GM19463 (cell line): ENCODE data around the gene ZBTB47.

Experiments used
- ATAC-seq: cut with Tn5 transposase; IDR thresholded peaks from one replicate; pipeline ENCODE4 v1.9.1; 2021; ENCODE audit warnings: mild to moderate bottlenecking, moderate library complexity; ENCODE audit not compliant: unreplicated experiment

The ZBTB47 gene

DNA sequence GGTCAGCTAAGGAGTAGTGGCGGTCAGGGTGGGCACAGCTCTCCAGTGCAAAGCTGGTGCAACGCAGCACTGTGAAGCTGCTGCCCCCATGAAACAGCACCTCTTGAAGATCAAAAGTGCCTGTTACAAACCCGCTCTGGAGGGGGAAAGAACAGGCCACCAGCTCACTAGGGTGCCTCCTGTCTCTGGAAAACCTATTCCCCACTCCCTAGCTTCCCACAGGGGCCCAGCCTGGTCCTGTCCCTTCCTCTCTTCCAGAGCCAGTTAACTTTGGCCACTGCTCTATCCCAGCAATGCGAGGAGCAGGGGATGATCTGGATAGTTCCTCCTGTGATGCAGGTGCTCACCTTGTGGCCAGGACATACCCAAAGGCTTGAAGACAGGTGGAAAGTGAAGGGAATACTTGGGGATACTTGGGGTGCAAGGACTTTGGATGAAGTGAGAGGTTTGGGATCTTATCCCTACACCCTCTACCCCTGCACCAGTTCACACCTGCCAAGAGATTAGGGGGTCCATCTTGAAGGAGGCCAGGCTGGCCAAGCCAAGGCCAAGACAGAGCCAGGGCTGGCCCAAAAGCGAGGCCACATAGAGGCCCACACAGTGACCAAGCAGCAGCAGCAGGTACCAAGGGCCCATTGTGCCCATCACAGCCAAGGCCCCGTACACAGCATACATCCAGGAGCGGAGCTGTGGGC, 44.9 kb downstream of the ZBTB47 start:
- no peak for ATAC-seq

DNA sequence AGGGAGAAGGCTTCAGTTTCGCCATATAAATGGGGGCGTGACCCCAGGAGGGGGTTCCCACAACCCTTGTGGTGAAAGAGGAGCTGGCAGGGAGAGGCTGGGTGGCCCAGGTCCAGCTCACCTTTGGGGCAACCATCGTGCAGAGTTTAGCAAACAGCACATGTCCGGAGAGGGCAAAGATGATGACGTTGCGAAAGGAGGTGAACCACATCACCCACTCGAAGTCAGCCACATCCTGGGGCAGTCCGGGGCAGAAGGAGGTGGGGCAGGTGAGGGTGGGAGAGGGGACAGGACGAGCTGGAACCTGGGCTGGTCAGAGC, 45.4 kb downstream of the ZBTB47 start:
- no peak for ATAC-seq

DNA sequence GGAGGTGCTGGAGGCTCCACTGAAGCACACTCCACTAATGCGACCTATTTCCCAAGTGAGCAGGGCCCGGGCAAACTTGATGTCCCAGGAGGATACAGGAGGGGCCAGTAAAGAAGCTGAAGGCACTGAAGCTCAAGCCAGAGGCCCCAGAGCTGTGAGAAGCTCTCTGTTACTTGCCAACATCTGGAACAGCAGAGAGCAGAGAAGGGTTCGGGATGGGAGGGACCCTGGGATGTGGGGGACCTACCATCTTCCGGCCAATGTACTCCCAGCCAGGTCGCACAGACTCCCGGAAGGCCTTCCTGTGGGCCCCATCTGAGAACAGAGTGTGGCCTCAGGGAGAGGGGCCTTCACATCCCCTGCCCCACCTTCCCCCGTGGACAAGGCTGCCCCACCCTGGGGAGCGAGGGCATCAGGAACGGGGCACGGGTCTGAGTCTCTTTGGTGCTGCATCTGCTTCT, 46.0 kb downstream of the ZBTB47 start:
- no peak for ATAC-seq

DNA sequence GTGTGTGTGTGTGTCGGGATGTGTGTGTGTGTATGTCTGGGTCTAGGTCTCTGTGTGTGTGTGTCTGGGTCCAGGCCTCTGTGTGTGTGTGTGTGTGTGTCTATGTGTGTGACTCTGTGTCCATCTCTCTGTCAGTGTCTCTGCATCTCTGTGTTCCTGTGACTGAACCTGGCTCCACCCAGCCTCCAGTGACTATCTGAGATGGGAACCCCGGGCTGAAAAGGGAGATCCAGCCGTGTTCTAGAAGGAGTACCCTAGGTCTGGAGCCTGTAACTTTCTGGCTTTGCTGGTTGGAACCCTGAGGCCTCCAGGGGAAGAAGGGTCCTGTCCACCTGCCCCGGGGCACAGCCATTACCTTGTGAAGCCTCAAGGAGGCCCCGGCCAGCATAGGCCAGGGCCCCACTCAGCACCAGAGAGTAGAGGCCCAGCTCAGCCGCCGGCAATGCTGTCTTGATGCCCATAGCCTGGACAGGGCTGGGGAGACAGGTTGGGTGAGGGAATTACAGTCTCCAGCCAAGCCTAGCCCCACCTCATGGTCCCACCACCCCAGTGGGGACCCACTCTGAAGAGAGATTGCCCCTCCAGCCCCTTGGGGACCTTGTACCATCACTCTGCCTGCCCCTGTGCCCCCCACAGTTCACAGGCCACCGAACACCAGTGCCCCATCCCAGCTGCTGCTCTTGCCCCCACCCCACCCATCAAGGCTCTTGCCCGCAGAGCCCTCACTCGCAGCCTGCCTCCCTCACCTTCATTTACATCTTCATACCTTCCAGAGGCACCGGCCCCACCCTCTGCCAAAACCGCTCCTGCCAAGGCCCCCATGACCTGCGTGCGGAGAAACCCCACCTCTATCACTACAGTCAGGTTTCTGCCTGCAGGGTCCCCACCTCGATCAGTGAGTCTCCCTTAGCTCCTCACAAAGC, 47.1 kb downstream of the ZBTB47 start:
- no peak for ATAC-seq

DNA sequence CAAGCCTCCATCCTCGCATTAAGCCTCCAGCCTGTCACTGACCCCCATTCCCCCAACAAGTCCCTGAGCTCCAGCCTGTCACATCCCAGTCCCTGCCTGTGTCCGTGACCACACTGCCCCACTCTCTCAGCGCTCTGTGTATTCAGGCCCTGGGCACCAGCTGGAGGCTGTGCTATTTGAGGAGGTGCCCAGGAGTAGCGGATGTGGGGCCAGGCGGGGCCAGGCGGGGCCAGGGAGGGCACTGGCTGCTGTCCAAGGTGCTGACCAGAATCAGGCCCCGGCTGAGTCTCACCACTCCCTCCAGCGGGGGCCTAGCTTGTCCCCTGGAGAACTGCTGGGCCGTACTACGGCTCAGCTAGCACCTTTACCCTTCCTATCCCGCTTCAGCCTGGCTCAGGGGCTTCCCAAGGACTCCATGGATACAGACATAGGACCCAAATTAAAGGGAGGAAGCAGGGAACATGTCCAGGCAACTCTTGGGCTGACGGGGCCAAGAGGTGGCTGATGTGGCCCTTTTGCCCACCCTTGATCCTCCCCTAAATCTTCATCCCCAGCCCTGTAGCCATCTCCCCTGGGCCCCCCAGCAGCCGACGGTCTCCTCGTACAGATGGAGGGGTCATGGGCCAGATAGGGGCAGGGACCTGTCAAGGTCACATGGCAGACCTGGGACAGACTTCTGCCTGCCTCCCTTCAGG, 48.0 kb downstream of the ZBTB47 start:
- ATAC-seq = peak; percentile 41

DNA sequence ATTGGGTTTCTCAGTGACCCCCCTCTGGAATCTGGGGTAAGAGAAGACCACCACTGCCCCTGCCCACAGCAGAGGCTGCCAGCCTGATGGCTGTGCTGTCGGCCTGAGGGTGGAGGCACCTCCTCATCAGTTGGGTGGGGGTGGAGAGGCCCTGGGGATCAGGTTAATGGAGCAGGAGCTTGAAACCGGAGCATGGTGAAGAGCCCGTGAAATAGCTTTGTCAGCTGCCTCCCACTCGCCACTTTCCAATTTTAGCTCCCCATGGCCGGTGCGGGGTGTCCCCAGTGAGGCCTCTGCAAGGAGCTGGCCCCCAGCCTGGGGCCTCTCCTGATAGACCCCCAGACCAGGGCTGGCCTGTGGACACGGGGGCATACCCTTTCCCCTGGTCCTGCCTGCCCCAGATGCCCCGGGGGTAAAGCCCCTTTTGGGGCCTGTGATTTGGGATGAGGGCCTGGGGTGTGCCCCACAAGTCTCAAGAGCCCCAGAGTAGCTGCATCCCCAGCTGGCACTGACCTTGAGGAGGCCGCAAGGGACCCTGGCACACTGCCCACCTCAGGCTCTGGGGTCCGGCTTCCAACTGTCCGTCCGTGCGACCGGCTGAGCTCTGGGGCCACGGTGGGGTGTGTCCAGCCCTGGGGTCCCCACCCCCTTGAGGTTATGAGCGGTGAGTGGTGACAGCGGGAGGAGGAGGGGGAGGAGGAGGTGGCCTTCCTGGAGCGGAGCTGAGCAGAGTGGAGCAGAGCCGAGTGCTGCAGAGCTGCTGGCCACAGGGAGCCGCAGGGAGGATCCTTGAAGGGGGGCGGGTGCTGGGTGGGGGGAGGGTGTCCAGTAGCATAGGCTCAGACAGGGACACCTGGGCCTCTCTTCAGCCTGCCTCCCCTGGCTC, 48.8 kb downstream of the ZBTB47 start, which contains the start of gene HHATL:
TSS of gene HHATL (minus strand) at position 733 of the 886 bp plus-strand sequence. CDS start 1,972 bp downstream, outside the sequence.
- no peak for ATAC-seq

DNA sequence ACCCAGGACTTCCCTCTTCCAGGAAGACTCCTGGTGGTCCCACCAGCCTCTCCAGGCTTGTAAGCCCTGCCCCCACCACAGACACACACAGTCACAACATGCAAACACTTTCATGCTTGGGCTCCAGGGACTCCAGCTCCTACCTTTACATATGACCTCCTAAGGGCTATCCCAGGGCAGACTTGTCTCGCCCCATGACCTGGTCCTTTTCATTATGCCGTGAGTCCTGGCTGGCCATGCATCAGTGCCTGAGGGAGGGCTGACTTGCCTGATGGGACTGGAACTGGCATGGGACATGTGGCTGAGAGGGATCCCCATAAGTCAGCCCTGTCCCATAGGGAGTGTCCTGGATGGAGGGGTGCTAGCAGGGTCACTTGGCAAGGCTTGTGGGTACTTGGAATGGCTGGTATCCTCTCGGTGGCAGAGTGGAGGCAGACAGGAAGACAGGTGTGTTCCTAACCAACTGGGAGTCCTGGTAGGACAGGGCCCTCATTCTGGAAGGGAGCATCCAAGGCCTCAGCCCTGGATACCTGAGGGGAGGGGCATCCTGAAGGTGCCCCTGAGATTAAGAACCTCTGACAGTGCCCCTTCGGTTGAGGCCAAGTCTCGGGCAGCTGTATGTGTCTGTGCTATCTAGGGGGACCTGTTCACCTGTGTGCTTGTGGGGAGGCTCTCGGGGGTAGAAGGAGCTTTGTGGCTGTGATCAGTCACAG, 49.6 kb downstream of the ZBTB47 start:
- no peak for ATAC-seq

DNA sequence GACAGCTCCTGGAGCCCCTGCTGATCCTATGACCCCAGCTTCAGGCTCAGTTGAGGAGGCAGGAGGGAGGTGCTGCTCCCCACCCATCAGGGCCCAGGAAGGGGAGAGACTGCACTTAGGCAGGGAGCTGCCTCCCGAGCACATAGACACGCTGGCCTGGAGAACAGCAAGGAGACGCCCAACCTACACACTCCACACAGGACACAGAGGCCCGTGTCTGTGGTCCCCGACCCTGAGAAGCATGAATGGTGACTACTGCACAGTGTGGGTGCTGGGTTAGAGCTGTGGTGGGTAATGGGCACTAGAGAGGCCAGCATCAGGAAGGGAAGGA, 50.2 kb downstream of the ZBTB47 start:
- ATAC-seq = no peak

DNA sequence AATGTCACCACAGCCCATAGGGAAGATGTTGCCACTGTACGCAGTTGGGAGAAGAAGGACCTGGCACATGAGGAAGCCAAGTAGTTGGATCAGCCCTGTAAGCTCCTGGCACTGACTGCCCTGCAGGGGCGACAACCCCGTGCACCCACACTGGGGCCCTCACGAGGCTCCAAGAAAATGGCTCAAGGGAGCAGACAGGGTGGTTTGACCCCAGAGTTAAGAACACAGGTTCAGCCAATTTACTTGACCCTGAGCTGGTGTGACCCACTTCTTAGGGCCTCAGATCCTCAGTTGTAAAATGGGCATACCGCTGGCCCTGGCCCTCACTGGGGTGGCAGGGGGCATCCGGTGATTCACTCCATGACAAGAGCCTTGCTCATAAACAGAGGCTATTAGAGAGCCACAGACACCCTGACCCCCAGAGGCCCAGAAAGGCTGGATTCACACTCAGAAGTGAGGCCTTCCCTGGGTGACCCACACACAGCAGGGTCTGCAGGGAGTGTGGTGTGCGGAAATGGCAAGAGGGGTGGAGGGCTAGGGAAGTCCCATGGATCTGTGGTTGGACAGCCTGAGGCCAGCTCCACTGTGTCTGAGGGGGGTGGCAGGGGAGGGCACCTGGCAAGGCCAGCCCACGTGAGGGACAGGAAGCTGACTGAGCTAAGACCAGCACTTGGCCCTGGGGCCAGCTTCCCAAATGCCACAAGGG, 50.8 kb downstream of the ZBTB47 start:
- ATAC-seq = no peak

DNA sequence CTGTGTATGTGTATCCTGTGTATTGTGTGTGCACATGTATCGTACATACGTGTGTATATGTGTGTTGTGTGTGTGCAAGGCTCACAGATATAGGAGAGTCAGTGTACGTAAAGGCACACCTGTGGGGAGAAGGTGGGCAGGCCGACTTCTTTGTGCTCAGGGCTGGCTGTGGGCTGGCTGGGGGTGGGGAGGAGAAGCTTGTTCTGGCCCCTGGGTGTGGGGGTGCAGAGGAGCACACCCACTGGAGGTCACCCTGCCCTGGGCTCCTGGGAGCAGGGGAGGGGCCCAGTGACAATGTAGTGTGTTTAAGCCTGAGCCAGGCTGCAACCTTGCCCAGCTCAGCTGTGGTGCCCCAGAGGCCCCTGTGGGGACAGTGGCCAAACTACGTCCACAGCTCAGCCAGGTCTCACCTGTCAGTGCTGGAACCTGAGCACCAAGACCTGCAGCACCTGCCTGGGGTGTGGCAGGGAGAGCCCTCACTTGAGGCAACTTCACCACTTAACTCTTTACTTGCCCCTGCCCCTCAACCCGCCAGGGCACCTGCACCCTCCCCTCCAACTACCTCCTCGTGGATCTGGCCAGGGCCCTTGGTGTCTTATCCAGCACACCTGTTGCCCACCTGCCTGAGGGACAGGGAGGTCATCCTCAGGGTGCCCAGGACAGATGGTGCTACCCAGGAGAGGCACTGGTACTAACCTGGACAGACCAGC, 51.7 kb downstream of the ZBTB47 start:
- no peak for ATAC-seq

DNA sequence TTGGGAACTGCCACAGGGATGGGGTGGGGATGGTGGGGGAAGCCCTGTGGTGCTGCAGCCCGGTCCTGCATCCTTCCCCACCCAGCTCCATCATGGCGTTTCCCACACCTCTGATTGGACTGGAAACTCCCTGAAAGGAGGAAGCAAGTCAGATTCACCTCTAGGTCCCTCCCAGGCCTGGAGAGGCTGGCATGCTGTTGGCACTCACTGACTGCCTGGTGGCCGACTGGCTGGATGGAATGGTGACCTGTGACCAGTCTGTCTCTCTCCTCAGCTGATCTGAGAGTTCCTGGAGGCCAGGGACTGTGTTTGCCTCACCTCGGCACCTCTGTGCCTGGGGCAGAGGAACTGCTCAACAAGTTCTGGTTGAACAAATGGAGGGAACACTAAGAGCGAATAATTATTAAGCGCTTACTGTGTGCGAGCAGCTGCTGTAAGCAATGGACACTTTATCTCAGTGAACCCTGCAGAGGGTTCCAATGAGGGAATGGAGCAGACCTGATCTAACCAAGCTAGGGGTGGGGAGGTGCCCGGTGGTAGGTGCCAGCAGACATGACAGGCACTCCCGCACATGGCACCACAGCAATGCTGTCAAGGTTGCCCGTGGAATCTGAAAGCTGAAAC, 52.6 kb downstream of the ZBTB47 start:
- no peak for ATAC-seq

DNA sequence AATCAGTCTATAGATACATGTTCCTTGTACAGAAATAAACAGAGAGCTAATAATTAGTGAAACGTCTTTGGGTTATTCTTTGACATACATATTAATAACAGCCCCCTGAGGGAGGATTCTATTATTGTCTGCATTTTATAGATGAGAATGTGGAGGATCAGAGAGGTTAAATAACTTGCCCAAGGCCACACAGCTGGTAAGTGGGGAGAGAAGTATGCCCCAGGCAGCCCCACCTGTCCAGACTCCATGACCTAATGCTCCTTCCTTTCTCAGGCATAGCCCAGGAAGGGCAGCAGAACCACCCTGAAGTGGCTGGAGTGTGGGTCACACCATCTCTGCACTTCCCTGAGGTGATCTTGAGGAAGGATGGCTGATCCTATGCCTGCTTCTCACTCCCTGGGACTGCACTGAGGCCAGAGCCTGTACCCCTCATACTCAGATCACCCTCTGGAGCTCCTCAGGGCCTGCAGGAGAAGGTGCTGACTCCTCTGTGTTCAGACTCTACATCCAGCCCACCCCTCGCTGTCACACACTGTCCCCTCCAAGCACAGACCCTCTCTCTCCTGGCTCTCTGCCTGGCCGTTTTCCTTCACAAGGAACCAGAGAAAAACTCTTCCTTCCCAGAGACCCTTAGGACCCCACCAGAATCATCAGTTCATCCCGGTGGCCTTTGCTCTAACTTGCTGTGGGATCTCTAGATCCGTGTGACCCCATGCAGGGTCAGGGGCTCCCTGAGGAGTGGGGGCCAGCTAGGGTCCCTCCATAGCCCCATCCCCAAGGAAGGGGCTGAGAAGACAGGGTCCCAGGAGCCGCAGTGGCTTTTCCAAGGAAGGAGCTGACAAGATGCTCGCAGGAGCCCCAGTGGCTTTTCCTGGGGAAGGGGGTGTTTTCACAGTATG, 53.5 kb downstream of the ZBTB47 start:
- no peak for ATAC-seq

DNA sequence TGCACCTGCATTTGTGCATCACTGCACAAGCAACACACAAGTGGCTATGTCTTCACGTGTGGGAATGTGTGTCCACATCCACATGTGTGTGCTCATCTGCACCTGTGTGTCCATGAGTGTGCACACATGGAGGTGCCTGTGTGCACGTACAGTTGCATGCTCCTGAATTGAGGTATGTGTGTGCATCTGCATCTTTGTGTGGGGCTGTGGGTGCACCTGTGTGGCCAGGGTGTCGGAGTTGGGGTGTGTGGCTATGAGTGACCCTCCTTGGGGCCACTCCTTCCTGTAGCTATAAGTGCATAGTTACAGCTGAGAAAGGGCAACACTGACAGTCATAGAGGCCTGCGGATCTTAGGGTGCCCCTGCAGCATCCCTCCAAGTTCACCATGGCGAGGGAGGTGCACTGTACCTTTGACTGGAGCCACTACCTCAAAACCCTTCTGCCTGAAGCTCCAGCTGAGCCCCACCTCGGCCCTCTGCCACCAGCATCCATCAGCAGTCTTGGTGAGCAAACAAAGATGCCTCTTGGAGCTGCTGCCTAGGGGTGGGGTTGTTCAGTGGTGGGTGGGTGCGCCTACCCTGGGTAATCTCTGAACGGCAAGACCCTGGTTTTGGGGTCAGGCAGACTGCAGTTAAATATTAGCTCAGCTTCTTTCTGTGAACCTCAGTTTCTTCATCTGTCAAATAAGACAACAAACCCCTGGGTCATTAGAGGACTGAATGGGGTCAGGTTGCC, 54.3 kb downstream of the ZBTB47 start:
- ATAC-seq = no peak

DNA sequence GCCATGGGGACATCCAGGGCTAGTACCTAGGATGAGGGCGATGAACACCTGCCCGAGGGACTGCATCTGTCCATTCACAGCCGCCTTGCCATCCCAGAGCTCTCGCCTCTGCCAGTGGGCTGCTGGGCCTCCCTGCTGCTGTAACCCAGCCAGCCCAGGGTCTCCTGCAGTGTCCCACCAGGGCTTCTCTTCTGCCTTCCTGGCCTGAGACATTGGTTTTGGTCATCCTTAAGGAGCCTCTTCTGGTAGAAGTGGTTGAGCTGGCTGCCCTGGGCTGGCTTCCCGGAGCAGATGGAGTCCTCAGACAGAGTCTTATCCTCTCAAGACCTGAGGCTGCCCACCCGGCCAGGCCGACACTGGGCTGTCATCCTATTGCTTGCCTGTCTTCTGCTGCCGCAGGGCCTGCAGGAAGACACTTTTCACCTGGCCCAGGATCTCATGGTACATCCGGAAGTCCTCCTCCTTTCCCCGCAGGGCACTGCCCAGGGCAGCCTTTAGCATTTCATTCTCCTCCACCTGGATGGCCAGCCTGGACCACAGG, 55.2 kb downstream of the ZBTB47 start:
- ATAC-seq = no peak

DNA sequence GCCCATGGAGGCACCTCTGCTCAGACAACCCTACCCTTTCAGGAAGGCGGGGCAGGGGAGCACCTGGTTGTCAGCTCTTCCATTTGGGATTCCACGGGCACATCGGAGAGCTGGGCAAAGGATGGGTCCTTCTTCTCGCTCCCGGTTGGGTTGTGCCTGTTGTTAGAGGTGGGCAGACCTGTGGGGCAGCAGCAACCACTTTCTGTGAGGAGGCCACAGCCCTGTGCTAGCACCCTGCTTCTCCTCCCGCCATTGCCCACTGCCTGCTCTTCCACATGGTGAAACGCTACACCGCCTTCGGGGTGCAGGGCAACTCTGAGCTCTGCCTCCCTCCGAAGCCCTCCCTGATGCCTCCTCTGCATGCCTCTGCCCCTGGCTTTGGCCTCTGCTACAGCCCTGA, 56.1 kb downstream of the ZBTB47 start:
- no peak for ATAC-seq

DNA sequence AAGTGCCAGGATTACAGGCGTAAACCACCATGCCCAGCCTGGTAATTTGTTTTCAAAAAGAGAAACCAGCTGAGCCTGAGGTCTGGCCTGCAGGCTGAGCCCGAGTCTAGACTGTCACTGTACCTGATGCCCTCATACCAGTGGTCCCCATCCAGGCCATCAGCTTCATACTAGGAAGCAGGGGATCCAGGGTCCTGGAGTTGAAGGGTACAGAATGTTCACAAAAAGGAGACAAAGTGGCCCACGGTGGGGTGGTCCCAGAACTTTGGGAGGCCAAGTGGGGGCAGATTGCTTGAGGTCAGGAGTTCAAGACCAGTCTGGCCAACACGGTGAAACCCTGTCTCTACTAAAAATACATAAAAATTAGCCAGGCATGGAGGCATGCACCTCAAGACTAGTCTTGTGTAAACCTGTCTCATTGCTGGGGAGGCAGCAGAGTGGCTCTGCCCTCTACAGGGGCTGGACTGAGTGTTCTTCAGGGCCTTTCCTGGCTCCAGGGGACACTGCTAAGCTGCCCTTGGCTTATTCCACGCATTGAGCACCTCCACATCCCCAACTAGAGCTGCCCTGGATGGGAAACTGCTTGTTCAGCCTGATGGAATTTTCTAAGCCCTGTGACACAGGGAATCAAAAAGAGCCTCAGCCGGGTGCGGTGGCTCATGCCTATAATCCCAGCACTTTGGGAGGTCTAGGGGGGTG, 57.0 kb downstream of the ZBTB47 start:
- ATAC-seq = no peak
